HT1080 (cell line): ENCODE measurements around the gene NPAS2. TPM values are rescaled to one million over a fixed set of nuclear protein-coding genes. Genes with fewer than 3 reads are reported as not detected.

ENCODE experiments used
- DNase-seq: peaks from one replicate; pipeline ENCODE4 v3.0.0-alpha.2; 2015; ENCODE audit warnings: low read depth
- polyA plus RNA-seq, 2 experiments: library from polyadenylated mRNA; depleted of rRNA; stranded (reverse); fragments of >200 nt; gene quantifications; 2 replicates each; pipeline ENCODE4 v1.2.3, GENCODE V29; 2015
- total RNA-seq: library from RNA; depleted of rRNA; stranded (reverse); fragments of >200 nt; shearing (Covaris generic); gene quantifications from 2 replicates; pipeline ENCODE4 v1.2.3, GENCODE V29; 2014; rRNA removed

NPAS2 gene
- 41.2 and 63.1 TPM in 2 replicates for total RNA-seq
- polyA plus RNA-seq (2015; cell fraction: cytosol; rRNA removed) = 115 and 128 TPM in 2 replicates
- 113 and 127 TPM in 2 replicates for polyA plus RNA-seq (2015; cell fraction: nucleus; rRNA removed)

DNA sequence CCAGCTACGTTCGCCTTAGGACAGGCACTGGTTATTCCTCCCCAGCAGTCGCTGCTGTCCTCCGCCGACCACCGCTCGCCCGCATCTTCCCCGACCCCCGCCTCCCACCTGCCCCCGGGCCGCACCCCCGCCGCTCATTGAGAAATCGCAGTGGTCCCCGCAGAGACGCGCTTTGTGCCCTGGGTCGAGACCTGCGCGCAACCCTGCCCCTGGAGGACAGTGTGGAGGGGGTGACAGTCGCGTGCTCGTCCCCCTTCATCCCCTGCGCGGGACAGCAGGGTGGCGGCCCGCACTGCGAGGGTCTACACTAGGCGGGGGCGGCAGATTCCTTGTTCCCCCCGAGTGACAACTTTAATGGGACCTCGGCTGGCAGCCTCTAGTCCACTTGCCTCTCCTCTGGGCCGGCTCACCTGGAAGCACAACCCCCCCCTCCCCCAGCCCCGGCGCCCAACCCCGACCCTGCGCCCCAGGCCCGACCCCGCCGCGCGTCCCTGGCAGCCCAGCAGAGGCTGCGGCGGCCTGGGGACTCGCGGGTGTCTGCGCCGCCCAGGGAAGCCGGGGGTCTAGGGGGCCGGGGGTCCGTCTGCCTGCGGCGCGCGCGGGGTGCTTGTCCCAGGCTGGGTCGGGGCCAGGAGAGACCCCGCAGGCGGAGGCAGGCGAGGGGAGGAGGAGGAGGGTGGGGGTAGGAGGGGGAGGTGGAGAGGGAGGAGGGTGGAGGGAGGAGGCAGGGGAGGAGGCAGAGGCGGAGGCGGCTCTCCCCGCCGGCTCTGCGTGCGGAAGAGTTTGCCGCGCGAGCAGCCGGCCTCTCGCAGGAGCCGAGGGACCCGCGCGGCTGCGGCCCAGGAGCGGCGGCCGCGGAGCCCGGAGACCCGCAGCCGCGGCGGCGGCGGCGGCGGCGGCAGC, at the start of gene NPAS2:
NPAS2 (plus strand) TSS at position 770 of the 903 bp plus-strand sequence. CDS start 84,616 bp downstream, outside the sequence.
- peak; percentile 59 for DNase-seq

GRCh38 chr2:100771125-100771524, 48.8 kb upstream of the NPAS2 start:
- no peak for DNase-seq

- no peak for DNase-seq
Measured at GRCh38 chr2:100773538-100773937, 46.4 kb upstream of the NPAS2 start.

DNA sequence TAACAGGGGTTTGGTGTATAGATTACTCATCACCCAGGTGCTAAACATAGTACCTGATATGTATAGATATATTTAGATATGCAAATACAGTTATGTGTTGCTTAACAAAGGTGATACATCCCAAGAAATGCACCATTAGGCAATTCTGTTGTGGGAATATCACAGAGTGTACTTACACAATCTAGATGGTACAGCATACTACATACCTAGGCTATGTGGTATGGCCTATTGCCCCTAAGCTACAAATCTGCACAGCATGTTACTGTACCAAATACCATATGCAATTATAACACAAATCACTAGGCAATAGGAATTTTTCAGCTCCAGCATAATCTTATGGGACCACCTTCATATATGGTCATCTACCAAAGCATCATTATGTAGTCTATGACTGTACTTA, 43.5 kb upstream of the NPAS2 start:
- DNase-seq = no peak

GRCh38 chr2:100778637-100779450, 41.1 kb upstream of the NPAS2 start:
- DNase-seq = no peak

GRCh38 chr2:100779908-100780202, 40.1 kb upstream of the NPAS2 start:
- DNase-seq = no peak

GRCh38 chr2:100780203-100781008, 39.5 kb upstream of the NPAS2 start:
- peak; percentile 99 for DNase-seq

GRCh38 chr2:100781009-100781325, 39.0 kb upstream of the NPAS2 start:
- no peak for DNase-seq

- no peak for DNase-seq
Measured at GRCh38 chr2:100781523-100782379, 38.2 kb upstream of the NPAS2 start.

- DNase-seq = no peak
Measured at GRCh38 chr2:100782380-100782878, 37.5 kb upstream of the NPAS2 start.

GRCh38 chr2:100783987-100784386, 36.0 kb upstream of the NPAS2 start:
- no peak for DNase-seq

DNA sequence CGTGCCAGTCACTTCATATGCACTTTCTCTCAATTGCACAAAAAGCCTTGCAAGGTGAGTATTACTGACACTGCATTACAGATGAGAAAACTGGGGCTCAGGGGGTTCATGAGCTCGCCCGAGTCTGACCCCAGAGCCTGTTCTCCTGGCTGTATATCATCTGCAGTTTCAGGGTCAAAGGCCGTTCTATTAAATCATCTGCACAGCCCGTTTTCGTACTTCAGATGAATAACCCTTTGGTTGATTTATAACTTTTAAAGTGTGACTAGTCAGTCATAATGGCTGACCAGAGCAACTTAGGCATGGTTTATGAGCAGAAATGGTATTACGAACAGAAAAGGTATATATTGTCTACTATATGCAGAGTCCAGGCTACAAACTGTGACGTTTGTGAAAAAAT, 35.3 kb upstream of the NPAS2 start:
- no peak for DNase-seq

DNA sequence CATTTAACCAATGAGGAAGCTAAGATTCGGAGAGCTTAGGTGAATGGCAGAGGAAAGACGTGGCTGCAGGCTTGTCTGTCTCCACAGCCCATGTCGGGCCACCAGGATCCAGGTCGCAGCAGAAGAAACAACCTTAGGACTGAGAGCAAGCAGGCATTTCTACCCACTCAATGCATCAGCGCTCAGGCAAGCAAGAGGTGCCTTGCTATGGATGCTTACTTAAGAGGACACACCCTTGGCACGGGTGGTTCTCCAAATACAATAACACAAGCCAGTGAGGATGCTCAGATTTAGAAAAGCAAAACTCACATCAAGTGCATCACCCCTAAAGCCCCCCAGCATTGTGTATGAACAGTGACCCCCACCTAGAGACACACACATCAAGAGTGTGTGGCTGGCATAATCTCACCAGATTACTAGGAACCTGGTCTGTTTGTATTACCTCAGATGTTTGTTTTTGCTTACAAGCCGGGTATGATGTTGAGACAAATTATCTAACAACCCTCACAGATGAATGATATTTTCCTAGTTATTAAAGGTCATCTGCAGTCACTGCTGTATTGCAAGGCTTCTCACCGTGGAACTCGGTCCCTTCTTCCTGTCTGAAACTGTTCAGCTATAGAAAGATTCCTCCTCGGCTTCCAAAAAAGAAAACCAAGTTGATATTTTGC, 34.2 kb upstream of the NPAS2 start:
- peak; percentile 32 for DNase-seq

- peak; percentile 95 for DNase-seq
Measured at GRCh38 chr2:100786297-100786658, 33.7 kb upstream of the NPAS2 start.

- DNase-seq = no peak
Measured at GRCh38 chr2:100786985-100787384, 33.0 kb upstream of the NPAS2 start.

DNA sequence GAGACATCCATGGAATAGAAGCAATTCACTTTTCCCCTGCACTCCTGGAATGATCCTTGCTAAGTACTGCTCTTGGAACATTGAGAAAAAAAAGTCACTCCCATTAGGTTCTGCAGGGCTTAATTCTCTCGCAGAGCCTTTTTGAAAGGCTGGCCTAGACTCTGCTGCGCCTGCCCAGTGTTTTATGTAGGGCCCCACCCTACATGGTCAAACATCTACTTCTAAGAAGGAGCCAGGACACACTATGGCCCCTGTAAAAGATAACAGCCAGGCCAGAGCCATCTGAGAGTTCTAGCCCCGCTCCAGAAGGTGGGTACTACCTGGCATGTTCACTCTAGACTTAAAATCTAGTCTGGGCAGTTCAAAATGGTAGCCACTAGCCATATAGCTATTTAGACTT, 30.6 kb upstream of the NPAS2 start:
- no peak for DNase-seq

DNA sequence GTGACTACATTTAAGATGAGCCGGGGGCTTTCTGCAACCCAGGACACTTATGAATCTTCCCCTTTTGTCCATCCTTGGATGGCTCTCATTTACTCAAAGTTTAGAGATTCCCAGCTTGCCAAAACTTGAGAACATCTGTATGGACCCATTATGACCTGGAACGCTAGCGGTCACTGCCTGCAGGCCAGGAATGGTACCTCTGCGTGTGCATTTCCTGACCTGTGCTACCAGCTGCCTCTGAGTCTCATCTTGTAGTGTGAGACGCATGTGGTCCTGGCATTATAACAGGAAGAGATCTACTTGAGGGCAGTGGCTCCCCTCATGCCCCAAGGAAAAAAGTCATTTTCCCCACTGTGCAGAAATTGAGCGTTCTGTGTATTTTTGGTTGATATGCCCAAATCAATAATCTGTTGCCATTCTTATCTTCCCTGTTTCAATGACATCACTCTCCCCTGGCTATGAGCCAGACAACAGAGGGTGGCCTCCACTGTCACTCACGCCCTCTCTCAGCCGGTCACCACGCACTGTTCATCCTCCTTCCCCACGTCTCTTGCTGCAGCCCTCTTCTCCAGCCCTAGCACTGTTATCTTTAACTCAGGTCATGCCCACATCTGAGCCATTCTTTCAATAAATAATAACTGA, 28.5 kb upstream of the NPAS2 start:
- no peak for DNase-seq

DNA sequence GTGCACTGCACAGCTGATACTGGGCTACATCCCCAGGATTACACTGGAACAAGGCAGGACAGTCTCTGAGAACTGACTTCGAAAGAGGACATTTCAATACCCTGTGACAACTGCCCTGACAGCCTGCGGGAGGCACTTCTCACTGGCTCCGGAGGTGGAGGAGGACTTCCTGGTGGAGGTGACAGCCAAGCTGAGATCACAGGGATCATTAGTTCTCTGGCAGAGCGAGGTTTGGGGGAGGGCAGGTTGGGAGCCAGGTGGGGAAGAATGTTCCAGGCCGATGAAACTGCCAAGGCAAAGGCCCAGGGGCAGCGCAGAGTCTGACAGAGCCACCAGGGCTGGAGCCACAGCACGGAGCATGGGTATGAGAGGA, 28.0 kb upstream of the NPAS2 start:
- DNase-seq = no peak

DNA sequence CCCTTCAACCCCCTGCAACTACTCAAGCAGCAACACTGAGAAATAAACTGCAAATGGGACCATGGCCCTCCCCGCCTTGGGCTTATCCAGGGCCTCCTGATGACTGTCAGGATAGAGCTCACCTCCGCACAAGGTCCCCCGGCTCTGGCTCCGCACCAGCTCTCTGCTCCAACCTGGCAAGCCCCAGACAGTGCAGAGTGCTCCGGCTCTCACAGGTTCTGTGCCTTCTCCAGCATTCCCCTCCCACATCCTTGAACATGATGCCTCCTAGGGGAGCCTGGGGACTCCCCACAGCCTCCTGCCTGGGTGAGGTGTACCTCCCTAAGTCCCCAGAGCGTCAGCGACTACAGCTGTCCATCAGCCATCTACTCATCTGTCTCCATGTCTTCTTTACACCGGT, 26.7 kb upstream of the NPAS2 start:
- DNase-seq = no peak

GRCh38 chr2:100793982-100794381, 26.0 kb upstream of the NPAS2 start:
- peak; percentile 21 for DNase-seq
